ENCODE data around the gene TCAIM.

DNA sequence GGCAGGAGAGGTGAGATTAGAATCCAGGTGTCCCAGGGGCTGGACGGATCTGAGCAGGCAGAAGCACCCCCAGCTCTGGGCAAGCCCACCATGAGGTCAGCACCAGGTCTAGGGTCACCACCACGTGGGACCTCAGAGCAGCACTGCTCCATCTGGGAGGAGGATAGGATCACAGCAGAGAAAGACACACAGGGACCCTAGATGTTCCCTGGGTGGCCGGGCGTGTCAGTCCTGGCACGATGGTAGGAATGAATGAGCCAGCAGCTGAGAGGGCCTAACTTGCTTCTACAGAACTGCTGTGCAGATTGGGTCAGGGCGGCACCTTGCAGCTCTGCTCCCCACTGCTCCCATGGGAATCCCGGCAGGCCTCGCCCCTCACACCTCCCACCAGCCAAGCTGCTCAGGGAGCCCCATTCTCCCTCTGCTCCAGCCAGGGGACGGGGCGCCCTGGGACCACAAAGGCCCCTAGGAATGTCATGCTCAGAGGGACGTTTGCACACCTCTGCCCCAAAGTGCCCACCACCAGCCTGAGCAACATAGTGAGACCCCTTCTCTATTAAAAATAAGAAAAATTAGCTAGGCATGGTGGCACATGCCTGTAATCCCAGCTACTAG, 72.6 kb downstream of the TCAIM start:
- TF ChIP-seq POLR2A (IDR thresholded peaks at IDR 0.05): no peak
- TF ChIP-seq, protein P1, sequence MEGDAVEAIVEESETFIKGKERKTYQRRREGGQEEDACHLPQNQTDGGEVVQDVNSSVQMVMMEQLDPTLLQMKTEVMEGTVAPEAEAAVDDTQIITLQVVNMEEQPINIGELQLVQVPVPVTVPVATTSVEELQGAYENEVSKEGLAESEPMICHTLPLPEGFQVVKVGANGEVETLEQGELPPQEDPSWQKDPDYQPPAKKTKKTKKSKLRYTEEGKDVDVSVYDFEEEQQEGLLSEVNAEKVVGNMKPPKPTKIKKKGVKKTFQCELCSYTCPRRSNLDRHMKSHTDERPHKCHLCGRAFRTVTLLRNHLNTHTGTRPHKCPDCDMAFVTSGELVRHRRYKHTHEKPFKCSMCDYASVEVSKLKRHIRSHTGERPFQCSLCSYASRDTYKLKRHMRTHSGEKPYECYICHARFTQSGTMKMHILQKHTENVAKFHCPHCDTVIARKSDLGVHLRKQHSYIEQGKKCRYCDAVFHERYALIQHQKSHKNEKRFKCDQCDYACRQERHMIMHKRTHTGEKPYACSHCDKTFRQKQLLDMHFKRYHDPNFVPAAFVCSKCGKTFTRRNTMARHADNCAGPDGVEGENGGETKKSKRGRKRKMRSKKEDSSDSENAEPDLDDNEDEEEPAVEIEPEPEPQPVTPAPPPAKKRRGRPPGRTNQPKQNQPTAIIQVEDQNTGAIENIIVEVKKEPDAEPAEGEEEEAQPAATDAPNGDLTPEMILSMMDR (IDR thresholded peaks at IDR 0.05): no peak
